ENCODE results near the gene CHAF1A.

Gene CHAF1A

DNA sequence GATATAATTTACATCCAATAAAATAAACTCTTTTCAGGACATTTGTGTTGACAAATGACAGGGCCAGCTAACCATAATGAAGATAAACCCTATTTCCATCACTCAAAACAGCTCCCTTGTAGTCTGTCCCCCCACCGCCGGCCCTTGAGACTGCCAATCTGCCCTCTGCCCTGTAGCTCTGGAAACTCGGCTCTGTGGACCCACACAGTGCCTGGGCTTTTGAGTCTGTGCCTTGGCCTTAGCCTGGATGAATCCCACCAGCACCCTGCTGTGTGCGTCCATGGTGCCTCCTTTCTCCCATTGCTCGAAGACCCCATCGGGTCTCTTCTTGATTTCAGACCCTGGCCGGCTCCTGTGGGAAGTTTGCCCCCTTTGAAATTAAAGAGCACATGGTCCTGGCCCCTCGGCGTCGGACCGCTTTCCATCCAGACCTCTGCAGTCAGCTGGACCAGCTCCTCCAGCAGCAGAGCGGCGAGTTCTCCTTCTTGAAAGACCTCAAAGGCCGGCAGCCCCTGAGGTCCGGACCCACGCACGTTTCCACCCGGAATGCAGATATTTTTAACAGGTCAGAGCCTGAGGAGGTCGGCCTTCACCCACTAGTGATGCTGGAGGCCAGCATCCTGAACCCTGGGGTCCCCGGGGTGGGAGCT, 26.0 kb downstream of the CHAF1A start:
- no peak overlapping the region for H3K4me3 ChIP-seq (ENCODE audit: low read depth, low read length)
- TF ChIP-seq, protein P1, sequence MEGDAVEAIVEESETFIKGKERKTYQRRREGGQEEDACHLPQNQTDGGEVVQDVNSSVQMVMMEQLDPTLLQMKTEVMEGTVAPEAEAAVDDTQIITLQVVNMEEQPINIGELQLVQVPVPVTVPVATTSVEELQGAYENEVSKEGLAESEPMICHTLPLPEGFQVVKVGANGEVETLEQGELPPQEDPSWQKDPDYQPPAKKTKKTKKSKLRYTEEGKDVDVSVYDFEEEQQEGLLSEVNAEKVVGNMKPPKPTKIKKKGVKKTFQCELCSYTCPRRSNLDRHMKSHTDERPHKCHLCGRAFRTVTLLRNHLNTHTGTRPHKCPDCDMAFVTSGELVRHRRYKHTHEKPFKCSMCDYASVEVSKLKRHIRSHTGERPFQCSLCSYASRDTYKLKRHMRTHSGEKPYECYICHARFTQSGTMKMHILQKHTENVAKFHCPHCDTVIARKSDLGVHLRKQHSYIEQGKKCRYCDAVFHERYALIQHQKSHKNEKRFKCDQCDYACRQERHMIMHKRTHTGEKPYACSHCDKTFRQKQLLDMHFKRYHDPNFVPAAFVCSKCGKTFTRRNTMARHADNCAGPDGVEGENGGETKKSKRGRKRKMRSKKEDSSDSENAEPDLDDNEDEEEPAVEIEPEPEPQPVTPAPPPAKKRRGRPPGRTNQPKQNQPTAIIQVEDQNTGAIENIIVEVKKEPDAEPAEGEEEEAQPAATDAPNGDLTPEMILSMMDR (IDR thresholded peaks at IDR 0.05; ENCODE audit: low read depth, low read length), result no peak

DNA sequence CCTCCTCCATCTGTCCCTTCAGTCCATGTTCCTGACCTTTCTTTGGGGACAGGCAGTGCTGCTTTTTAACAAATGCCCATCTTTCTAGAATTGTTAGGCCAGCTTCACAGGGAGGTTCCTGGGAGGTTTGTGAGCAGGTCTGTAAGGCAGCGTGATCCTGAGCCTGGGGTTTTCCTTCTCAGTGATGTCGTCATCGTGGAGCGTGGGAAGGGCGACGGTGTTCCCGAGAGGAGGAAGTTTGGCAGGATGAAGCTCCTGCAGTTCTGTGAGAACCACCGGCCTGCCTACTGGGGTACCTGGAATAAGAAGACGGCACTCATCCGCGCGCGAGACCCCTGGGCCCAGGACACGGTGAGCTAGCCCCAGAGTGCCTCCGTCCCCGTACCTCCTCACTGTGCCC, 26.8 kb downstream of the CHAF1A start:
- no peak overlapping the region for H3K4me3 ChIP-seq (ENCODE audit: low read depth, low read length)
- TF ChIP-seq, protein P1 (IDR thresholded peaks at IDR 0.05; ENCODE audit: low read depth, low read length), result no peak

DNA sequence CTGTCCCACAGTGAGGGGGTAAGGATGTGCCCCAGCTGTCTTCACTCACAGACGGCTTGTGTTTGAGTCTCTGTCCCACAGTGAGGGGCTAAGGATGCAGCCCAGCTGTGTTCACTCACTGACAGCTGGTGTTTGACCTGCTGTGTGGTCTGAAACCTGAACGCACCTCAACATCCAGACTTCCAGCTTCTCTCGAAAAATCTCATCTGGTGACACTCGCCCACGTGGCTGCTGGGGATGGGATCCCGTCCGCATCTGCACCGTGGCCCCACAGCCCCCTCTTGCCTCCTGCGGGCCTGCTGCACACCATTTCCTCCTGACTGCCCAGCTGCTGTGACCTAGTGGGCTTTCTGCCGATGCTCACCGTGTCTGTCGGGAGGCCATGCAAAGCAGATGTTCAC, 27.3 kb downstream of the CHAF1A start:
- TF ChIP-seq, protein P1 (IDR thresholded peaks at IDR 0.05; ENCODE audit: low read depth, low read length), result no peak
- no peak overlapping the region for H3K4me3 ChIP-seq (ENCODE audit: low read depth, low read length)

DNA sequence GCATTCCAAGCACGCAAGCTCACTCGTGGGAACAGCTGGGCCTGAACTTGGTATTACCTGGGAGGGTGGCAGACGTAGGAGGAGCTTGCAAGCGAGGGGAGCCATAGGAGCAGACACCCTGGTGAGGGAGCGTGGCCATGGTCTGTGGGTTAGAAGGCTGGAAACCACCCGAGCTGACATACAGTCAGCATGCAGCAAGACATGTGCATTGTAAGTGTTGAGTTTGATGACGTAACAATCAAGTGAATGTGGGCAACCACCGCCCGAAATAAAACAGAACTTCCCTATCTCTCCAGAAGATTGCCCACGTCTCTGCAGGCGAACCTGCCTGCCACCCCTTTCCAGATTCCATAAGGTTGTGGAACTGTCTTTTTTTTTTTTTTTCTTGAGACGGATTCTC, 28.3 kb downstream of the CHAF1A start:
- TF ChIP-seq, protein P1 (IDR thresholded peaks at IDR 0.05; ENCODE audit: low read depth, low read length), result no peak

DNA sequence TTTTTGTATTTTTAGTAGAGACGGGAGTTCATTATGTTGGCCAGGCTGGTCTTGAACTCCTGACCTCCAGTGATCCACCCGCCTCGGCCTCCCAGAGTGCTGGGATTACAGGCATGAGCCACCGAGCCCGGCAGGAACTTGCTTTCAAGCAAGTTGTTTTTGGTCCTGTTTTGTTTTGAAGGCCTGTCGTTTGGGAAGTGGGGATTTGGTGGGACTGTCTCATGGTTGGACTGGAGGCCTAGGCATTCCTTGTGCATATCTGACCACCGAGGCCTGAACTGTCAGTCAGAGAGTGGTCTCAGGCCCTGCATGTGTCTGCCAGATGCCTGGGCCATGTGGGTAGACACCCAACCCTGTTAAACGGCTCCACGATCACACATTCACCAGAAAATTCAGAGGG, 28.9 kb downstream of the CHAF1A start:
- TF ChIP-seq, protein P1 (IDR thresholded peaks at IDR 0.05; ENCODE audit: low read depth, low read length), result no peak
- no peak overlapping the region for H3K4me3 ChIP-seq (ENCODE audit: low read depth, low read length)

More for the DNA sequence above, 28.3 kb downstream of the CHAF1A start:
- H3K4me3 ChIP-seq (ENCODE audit: low read depth, low read length), result no peak overlapping the region

DNA sequence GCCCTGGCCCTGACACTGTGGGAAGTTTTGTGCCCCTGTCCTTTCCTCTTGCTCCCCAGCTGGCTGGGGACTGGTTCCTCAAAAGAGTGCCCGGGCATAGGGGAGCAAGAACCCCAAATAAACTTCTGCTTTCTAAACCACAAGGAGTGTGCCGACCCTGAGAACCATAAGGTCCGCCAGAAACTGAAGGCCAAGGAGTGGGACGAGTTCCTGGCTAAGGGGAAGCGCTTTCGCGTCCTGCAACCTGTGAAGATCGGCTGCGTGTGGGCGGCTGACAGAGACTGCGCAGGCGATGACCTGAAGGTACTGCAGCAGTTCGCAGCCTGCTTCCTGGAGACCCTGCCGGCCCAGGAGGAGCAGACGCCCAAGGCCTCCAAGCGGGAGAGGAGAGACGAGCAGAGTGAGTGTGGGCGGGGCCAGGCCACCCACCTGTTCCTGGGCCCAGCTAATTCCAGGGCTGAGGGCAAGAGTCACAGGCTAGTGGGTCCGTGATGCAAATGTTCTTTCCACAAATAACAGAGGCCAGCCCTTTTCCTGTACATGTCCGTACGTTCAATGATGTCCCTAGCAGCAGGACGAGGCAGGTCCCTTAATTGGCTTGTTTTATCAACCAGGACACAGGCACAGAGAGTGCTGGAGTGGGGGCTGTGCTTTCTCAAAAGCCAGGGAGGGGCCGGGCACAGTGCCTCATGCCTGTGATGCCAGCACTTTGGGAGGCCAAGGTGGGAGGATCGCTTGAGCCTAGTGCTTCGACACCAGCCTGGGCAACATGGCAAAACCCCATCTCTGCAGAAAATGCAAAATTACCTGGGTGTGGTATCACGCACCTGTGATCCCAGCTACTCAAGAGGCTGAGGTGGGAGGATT, 29.6 kb downstream of the CHAF1A start:
- no peak overlapping the region for H3K4me3 ChIP-seq (ENCODE audit: low read depth, low read length)
- TF ChIP-seq, protein P1 (IDR thresholded peaks at IDR 0.05; ENCODE audit: low read depth, low read length), result no peak

DNA sequence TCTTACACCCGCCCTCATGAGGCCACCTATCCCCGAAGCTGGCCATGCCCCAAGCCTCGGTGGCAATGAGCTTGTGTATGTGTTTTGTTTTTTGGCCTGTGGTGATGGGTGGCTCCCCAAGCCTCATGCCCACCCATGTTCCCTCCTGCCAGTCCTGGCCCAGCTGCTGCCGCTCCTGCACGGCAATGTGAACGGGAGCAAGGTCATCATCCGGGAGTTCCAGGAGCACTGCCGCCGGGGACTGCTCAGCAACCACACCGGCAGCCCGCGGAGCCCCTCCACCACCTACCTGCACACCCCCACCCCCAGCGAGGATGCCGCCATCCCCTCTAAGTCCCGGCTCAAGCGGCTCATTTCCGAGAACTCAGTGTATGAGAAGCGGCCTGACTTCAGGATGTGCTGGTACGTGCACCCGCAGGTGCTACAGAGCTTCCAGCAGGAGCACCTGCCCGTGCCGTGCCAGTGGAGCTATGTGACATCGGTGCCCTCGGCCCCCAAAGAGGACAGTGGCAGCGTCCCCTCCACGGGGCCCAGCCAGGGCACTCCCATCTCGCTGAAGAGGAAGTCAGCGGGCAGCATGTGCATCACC, 30.6 kb downstream of the CHAF1A start:
- no peak overlapping the region for H3K4me3 ChIP-seq (ENCODE audit: low read depth, low read length)
- TF ChIP-seq, protein P1 (IDR thresholded peaks at IDR 0.05; ENCODE audit: low read depth, low read length), result no peak

Data from WI38 (cell line).